GM20000 (cell line): ENCODE data around the gene RGS6.

Experiments
- DNase-seq: peaks from one replicate; pipeline ENCODE4 v3.0.0; 2012; ENCODE audit warnings: low spot score
- TF ChIP-seq, protein P1 (sequence below): IDR thresholded peaks from 2 replicates; pipeline ENCODE4 v1.5.1; 2012; ENCODE audit warnings: mild to moderate bottlenecking, control low read depth; ENCODE audit errors: extremely low read depth, missing control alignments

RGS6 gene

DNA sequence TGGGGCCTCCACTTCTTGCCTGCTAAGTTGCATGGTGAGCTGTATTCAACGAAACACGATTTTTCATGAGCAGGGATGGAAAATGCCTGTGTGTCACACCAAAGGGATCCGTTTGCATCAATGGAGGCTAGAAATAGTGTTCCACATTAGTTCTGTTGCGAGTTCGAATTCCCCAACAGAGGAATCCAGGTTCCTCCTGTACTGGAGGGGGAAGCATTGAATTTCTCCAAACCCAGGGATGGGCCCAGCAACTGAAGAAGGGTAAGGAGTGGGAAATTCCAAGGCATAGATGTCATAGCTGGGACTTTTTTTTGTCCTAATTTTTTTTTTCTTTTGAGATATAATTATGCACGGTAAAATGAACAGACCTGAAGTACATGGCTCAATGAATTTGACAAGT, 625.4 kb downstream of the RGS6 start:
- DNase-seq = no peak
- TF ChIP-seq, protein P1, sequence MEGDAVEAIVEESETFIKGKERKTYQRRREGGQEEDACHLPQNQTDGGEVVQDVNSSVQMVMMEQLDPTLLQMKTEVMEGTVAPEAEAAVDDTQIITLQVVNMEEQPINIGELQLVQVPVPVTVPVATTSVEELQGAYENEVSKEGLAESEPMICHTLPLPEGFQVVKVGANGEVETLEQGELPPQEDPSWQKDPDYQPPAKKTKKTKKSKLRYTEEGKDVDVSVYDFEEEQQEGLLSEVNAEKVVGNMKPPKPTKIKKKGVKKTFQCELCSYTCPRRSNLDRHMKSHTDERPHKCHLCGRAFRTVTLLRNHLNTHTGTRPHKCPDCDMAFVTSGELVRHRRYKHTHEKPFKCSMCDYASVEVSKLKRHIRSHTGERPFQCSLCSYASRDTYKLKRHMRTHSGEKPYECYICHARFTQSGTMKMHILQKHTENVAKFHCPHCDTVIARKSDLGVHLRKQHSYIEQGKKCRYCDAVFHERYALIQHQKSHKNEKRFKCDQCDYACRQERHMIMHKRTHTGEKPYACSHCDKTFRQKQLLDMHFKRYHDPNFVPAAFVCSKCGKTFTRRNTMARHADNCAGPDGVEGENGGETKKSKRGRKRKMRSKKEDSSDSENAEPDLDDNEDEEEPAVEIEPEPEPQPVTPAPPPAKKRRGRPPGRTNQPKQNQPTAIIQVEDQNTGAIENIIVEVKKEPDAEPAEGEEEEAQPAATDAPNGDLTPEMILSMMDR = no peak

DNA sequence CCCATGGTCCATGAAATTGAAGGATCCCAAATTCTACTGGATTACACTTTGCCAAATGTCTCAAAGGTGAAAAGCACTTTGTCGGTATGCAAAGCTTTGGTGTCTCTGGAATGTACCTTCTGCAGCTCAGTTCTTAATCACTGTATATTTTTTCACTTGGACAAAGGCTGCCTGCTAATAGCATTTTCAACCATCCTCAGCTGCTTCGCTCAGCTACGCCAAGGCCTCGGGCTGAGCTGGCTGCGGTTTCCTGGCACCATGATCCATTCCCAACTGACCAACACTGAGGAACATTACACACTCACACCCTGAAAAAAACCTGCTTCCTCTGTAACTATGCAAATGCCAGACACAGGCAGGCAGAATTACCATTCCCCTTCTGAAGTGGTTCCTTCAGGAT, 626.5 kb downstream of the RGS6 start:
- no peak for DNase-seq
- TF ChIP-seq, protein P1 = no peak

DNA sequence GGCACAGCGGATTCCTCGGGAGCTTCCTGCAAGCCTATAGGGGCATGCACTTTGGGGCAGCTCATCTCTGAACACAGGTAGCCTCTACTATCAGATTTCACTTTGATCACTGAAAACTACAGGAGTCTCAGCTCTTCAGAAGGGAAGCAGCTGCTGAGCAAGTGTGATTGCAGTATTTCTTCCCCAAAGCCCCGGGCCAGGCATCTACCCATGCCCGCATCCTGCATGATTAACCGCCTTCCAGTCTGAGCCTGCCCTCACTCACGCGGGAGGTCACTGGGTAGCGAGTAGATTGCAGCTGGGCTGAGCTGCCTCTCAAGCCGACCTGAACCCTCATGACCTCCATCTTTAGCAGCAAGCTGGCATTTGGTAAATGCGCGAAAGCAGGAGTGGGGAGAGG, 627.0 kb downstream of the RGS6 start:
- TF ChIP-seq, protein P1 = no peak
- no peak for DNase-seq

DNA sequence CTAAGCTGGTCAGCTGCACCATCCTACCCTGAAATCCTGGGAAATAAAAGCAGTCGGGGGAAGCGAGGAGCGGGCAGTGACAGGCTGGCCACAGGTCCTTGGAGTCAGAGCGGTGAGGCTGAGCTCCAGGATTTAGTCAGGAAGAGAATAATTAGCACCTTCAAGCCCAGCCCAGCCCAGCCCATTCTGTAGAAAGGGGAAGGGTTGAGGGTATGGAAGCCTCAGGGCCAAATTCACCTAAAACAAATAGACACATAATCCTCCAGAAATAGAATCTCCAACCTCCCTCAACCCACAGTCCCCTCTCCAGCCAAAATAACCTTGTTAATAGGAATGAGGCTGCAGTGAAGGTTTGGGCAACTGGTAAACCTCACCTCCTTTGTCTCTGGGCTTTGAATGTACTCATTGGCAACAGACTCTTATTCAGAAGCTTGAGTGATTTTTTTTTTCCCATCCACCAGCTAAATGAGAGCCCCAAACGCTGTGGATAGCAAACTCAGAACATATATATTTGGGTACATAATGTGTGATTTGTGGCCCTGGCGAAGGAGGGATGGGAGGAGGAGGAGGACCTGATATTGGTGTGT, 627.5 kb downstream of the RGS6 start:
- TF ChIP-seq, protein P1 = no peak
- no peak for DNase-seq

DNA sequence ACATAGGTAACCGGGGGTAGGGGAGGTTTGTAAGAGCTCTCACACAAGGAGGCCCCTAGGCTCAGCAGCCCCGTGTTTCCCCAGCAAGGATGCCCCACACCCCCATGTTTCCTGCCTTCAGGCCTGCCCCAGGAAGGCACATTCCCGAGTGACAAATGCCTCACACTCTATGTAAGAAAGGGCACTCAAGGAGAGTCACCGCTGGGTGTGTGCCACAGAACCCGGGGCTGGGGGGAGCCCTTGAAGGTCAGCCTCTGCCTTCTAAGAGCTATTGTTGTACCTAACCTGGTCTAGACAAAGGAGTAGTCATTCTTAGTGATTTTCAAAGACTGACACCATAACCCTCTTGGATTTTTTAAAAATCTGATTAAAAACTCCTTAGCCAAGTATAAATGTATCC, 628.1 kb downstream of the RGS6 start:
- TF ChIP-seq, protein P1 = no peak
- DNase-seq = no peak

DNA sequence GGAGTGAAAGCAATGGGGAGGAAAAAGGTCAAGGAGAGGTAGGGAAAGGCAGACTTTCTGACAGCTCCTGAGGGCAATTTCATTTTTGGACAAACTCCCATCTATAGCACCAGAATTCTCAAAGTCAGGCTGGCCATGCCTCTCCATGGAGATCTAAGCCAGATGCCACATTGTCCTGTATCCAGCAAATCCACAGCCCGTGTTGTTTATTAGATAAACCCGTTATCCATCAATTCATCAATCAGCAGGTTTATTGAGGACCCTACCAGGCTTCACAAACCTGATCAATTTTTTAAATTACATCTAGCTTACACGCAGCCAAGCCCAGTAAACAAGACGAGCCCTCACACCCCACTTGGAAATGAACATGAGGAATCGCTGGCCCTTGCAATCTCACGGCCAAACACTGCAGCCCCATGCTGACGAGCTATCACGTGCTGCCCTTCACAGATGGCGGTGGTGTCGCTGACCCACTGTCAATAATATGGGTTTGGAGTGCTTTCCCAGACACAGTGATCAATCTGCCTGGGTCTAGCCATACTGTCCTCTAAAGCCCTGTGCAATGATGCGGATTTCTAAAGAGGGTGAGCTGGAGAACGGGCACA, 628.8 kb downstream of the RGS6 start:
- TF ChIP-seq, protein P1 = no peak
- DNase-seq = no peak

DNA sequence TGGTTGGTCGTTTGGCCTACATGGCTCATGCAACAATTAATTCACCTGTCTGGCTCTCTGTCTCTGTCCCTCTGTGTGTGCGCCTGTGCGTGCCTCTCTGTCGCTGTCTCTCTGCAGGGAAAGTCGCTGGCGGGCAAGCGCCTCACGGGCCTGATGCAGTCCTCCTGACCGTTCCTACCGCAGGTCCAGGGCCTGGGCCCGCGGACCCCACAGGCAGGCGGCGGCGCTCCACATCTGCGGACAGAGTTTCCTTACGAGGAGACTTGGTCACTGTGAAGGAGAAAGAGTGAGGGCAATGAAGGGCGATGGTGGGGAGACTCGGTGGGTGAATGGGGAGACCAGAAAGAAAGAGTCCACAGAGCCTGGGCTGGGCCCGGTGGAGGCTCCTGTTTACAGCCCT, 630.1 kb downstream of the RGS6 start:
- TF ChIP-seq, protein P1 = no peak
- DNase-seq = no peak
